ENCODE results near the gene CDC34.

The CDC34 gene, protein sequence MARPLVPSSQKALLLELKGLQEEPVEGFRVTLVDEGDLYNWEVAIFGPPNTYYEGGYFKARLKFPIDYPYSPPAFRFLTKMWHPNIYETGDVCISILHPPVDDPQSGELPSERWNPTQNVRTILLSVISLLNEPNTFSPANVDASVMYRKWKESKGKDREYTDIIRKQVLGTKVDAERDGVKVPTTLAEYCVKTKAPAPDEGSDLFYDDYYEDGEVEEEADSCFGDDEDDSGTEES

DNA sequence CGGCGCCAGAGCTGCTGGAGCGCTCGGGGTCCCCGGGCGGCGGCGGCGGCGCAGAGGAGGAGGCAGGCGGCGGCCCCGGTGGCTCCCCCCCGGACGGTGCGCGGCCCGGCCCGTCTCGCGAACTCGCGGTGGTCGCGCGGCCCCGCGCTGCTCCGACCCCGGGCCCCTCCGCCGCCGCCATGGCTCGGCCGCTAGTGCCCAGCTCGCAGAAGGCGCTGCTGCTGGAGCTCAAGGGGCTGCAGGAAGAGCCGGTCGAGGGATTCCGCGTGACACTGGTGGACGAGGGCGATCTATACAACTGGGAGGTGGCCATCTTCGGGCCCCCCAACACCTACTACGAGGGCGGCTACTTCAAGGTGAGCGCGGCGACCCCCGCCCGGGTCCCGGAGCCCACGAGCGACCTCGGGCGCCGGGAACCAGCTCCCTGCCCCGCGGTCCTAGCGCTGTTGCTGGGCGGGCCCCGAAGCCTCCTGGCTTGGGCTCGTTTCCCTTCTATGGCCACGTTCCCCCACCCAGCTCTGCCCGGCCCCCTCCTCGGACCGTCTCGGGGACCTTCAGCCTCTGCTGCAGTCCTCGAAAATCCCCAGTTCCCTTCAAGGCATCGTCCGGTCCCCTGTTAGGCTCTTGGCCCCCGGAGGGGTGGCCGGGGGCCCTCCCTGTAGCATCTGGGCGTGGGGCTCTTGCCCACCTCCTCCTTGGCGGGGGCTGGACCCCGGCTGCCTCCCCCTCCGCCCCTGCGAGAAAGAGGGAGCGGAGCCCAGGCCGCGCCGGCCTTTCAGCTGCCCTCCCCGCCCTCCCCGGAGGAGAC, at the start of gene CDC34:
CDC34 (plus strand) TSS at position 8 of the 808 bp plus-strand sequence; CDS start at position 180, 172 bp downstream.
- TF ChIP-seq ZNF274 (IDR thresholded peaks at IDR 0.05; ENCODE audit: low read depth, low read length), result no peak

DNA sequence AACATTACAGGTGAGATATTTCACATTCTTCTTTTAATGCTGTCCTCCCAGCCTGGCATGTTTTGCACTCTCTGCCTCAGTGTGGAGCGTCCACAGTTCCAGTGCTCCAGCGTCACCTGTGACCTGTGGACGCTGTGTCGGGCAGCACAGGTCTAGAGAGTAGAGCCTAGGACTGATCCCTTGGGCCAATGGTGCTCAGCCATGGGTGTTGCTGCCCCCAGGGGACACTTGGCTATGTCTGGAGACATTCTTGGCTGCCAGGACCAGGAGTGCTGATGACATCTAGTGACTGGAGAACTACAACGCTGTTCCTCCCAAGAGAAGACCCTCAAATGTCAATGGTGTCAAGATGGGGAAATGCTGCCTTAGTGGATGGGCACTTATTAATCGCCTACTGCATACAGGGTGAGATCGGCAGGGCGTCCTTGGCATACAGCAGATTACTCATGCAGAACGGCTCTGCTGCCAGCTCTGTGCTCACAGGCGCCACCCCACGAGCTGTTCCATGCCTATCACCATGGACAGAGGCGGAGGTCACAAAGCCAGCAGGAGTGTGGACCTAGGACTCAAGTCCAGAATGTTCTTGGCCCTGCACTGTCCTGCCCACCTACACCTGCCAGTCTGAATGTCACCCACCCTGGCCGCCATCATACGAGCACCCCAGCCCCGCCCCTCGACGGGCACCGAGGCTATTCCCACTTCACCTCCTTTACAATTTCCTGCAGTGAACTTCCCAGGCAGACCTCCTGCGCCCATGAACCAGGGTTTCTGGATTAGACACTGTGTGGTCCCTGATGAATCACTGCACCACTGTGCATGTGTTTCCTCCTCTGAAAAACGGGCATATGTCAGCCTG, 49.1 kb upstream of the CDC34 start:
- H3K4me3 ChIP-seq (ENCODE audit: low read length), result no peak overlapping the region
- TF ChIP-seq ZNF274 (IDR thresholded peaks at IDR 0.05; ENCODE audit: low read depth, low read length), result no peak

More for the DNA sequence above, at the start of gene CDC34:
- peak within 1 kb of the TSS; percentile 88 for H3K4me3 ChIP-seq (ENCODE audit: low read length)

DNA sequence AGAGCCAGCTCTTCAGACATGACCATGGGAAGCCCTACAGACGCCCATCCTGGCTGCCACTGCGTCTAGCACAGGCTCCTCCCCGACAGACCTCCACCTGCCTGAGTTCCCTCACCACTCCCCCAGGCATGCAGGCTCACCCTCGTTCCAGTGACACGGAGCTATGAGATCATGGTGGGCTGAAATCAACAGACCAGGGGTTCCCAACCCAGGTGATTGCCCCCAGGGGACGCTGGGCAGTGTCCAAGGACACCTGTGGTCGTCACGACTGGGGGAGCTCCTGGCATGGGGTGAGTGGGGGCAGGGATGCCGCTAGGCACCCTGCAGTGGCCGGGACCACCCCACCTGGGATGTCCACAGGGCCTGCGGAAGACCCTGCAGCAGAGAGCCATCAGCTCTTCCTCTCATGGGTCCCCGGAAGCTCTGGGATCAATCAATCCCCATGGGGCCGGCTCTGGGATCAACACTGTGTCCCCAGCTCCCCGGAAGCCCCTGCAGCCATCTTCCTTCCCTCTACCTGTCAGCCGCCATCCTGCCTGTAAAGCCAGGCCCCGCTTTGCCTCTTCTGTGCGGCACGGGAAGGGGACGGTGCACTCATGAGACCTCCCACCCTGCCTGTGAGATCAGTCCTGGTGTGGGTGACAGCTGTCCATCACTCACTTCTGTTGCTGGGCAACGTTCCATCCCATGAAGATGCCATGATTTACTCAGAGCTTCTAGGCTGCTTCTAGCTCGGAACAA, 48.1 kb upstream of the CDC34 start:
- no peak overlapping the region for H3K4me3 ChIP-seq (ENCODE audit: low read length)
- TF ChIP-seq ZNF274 (IDR thresholded peaks at IDR 0.05; ENCODE audit: low read depth, low read length), result no peak

DNA sequence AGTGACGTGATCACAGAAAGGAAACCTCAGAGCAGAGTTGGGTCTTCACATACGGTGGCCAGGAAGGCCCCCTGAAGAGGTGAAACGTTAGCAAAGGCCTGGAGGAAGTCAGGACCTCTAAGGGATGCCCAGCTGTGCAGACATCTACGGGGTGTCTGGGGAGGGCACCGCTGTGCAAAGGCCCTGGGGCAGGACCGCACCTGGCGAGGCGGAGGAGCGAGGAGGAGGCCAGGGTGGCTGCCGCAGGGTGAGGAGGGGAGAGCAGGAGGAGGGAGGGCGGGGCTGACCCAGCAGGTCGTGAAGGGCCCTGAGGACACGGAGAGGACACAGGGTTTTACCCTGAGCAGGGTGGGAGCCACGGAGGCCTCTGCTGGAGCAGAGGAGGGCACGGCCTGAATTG, 47.1 kb upstream of the CDC34 start:
- no peak for TF ChIP-seq ZNF274 (IDR thresholded peaks at IDR 0.05; ENCODE audit: low read depth, low read length)
- H3K4me3 ChIP-seq (ENCODE audit: low read length), result no peak overlapping the region

DNA sequence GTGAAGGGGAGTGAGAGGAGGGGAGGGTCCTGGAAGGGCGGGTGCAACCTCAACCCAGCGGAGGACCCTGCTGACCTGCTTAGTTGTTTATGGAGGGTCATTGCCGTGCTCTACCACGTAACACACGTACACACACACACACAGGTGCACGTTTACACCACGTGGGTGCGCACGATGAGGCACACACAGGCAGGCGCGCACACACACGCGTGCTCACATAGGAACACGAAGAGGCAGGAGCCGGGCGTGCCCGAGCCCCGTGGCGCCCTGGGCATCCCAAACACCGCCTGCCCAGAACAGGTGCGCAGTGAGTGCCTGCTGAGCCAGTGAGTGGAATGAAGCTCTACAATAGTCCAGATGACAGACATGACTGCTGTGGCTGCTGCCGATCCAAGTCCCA, 46.5 kb upstream of the CDC34 start:
- no peak overlapping the region for H3K4me3 ChIP-seq (ENCODE audit: low read length)
- TF ChIP-seq ZNF274 (IDR thresholded peaks at IDR 0.05; ENCODE audit: low read depth, low read length), result no peak

DNA sequence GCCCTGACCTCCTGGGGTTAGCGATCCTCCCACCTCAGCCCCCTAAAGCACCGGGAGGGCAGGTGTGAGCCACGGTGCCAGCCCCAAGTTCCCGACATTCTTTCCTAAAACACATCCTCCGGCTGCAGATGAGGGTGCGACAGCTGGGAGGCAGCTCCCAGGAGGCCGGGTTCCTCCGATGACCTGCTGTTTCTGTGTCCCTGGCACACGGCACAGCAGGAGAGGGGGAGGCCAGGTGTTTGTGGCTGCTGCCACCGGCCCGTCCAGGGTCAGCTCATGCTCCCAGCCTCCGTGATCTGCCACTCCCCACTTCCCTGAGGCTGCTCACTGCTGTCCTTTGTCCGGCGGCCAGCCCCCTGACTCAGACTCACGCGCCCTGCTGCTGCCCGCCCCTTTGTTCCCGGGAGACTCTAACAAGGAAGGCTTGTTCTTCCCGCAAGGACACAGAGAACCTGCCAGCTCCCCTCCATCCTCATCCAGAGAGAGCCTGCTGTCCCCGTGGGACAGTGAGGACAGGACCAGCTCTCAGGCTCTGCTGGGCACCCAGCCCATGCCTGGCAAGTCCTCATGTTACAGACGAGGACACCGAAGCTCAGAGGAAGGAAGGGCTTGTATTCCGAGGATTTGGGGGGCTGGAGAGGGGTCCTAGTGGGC, 45.9 kb upstream of the CDC34 start:
- no peak for TF ChIP-seq ZNF274 (IDR thresholded peaks at IDR 0.05; ENCODE audit: low read depth, low read length)
- no peak overlapping the region for H3K4me3 ChIP-seq (ENCODE audit: low read length)

DNA sequence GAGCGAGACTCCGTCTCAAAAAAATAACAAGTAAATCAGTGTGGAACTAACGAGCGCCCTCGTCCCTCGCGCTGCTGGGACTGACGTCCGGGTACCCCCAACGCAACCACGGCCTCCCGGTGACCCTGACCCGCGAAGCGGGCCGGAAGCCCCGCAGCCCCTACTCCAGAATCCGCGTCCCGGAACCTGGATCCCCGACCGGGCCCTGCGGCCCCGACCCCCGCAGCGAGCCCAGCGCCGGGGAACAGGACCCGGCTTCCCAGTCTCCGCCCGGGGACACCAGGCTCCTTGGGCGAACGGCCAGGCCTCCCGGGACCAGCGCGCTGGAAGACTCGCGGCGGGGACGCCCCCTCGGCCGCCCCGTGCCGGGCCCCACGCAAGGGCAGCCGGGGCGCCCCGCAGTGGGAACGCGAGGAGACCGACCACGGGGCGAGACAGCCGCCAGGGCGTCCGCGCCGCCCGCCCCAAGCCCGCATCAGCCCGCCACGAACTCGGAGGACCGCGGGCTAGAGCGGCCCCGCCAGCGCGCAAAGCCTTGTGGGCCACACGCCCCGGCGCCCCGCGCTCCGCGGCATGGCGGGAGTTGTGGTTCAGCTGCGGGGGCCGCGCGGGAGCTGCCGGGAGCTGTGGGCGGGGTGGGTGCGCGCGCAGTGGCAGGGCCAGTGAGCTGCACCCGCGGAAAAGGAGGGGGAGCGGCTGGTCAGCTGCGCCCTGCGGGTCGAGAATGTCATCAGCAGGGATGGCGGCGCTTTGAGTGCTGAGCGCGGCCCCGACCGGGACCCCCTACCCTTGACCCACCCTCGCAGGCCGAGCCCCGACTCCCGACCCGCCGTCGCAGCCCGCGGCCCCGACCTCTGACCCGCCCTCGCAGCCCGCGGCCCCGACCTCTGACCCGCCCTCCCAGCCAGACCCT, 42.8 kb upstream of the CDC34 start:
- peak overlapping the region; percentile 93 for H3K4me3 ChIP-seq (ENCODE audit: low read length)
- TF ChIP-seq ZNF274 (IDR thresholded peaks at IDR 0.05; ENCODE audit: low read depth, low read length), result no peak

DNA sequence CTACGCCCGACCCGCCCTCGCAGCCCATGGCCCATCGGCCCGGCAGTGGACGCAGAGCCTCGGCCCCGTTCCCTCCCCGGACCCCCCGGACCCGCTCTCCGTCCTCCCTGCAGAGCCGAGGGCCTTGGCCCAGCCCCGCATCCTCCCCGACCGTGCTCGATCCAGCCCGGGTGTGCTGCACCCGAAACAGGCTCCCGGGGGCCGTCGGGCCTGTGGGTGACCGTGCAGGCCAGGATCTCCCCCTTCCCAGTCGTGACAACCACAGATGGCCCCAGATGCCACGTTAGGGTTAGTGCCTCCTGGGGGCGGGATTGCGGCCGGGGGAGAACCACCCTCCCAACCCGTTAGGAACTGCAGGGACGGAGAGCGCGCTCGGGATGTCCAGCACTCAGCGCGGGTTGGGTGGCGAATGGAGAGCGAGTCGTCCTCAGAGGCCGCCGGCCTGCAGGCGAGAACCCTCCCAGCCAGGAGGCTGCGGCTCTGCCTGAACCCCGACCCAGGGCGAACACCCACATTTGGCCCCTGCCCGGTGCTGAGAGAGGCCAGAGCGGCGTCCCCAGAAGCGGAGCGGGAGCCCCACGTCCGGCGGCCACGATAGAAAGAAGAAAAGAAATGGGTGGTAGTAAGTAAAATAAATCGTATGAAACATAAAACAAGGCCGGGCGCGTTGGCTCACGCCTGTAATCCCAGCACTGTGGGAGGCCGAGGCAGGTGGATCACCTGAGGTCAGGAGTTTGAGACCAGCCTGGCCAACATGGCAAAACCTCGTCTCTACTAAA, 42.0 kb upstream of the CDC34 start:
- no peak for TF ChIP-seq ZNF274 (IDR thresholded peaks at IDR 0.05; ENCODE audit: low read depth, low read length)
- H3K4me3 ChIP-seq (ENCODE audit: low read length), result peak overlapping the region; percentile 93

DNA sequence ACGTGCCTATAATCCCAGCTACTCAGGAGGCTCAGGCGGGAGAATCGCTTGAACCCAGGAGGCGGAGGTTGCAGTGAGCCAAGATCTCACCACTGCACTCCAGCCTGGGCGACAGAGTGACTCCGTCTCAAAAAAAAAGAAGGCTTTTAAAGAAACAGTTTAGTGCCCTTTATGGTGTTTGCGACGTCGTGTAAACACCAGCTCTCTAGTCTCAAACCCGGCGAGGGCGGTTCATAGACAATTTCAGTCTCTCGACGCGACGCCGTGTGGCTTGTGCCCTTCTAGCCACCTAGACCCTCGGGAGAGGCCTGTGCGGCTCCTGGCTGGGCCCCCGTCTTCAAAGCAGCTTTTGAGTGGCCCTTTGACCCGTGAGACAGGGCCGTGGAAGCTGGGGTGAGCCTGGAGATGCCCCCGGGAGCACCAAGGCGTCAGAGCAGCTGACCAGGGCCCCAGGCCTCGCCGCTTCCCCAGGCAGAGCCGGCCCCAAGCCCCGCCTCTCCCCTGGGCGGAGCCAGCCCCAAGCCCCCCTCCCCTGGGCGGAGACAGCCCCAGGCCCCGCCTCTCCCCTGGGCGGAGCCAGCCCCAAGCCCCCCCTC, 40.3 kb upstream of the CDC34 start:
- no peak for TF ChIP-seq ZNF274 (IDR thresholded peaks at IDR 0.05; ENCODE audit: low read depth, low read length)
- no peak overlapping the region for H3K4me3 ChIP-seq (ENCODE audit: low read length)

DNA sequence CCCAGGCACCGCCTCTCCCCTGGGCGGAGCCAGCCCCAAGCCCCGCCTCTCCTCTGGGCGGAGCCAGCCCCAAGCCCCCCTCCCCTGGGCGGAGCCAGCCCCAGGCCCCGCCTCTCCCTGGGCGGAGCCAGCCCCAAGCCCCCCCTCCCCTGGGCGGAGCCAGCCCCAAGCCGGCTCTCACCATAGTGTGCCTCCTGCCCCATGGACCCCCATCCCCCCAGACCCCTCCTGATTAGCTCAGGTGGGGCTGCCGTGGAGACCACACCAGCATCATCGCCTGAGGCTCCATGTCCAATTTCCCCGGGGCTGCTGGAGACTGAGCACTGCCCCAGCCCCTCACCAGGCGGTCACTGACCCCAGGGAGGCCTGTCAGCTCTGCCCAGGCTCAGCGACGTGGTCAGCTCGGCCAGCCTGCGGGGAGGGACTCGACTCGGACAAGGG, 39.4 kb upstream of the CDC34 start:
- no peak overlapping the region for H3K4me3 ChIP-seq (ENCODE audit: low read length)
- no peak for TF ChIP-seq ZNF274 (IDR thresholded peaks at IDR 0.05; ENCODE audit: low read depth, low read length)
